Stimulated activated CD8-positive, alpha-beta memory T cell treated with anti-CD3 and anti-CD28 coated beads, Interleukin-7, amount 100 ng/mL, for 1 hour (primary cell): ENCODE results near the gene PRIM2.
"Not testable (repeated sequence)": the region's sequence is repeated elsewhere in the genome, so short reads cannot be mapped to it uniquely, and the experiment has no call there.

Source experiments
- DNase-seq, 2 donors: peaks; one replicate each; pipeline ENCODE4 v3.0.0-alpha.2; 2020; ENCODE audit warnings: low read depth in 2 of 2

Gene PRIM2

DNA sequence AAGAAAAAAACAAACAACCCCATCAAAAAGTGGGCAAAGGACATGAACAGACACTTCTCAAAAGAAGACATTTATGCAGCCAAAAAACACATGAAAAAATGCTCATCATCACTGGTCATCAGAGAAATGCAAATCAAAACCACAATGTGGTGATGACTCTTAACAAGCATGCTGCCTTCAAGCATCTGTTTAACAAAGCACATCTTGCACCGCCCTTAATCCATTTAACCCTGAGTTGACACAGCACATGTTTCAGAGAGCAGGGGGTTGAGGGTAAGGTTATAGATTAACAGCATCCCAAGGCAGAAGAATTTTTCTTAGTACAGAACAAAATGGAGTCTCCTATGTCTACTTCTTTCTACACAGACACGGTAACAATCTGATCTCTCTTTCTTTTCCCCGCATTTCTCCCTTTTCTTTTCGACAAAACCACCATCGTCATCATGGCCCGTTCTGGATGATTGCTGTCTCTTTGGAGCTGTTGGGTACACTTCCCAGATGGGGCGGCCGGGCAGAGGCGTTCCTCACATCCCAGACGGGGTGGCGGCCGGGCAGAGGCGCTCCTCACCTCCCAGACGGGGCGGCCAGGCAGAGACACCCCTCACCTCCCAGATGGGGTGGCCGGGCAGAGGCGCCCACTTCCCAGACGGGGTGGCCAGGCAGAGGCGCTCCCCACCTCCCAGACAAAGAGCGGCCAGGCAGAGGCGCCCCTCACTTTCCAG, 7.2 kb upstream of the PRIM2 start:
- DNase-seq: not testable (repeated sequence)

- DNase-seq: no peak
Measured at GRCh38 chr6:57310817-57311157, 6.6 kb upstream of the PRIM2 start.

- not testable (repeated sequence) for DNase-seq
Measured at GRCh38 chr6:57311300-57312003, 6.0 kb upstream of the PRIM2 start.

DNA sequence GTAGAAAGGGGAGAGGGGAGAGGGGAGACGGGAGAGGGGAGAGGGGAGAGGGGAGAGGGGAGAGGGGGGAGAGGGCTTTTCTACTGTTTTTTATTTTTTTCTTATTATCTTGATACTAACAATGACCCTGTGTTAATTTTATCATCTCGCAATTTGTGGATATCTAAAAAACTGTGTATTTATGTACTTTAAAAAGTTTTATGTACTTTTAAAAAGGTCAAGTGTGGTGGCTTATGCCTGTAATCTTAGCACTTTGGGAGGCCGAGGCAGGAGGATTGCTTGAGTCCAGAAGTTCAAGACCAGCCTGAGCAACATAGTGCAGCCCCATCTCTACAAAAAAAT, 5.5 kb upstream of the PRIM2 start:
- no peak for DNase-seq

DNA sequence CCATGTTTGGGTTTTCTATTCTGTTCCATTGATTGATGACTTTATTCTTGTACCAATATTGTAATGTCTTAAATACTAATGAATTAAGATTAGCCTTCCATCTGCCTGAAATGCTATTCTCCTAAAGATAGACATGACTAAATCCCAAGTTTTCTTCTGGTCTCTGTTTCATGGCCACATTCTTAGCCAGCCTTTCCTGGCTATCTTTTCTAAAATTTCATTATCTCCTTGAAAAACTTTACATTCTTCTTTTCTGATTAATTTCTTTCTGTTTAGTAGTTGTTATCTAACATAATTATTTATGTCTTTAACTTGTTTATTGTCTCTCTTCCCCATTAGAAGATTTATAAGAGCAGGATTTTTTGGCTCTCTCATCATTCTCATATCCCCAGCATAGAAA, 4.4 kb upstream of the PRIM2 start:
- DNase-seq: no peak

- no peak for DNase-seq
Measured at GRCh38 chr6:57313711-57314471, 3.5 kb upstream of the PRIM2 start.

DNA sequence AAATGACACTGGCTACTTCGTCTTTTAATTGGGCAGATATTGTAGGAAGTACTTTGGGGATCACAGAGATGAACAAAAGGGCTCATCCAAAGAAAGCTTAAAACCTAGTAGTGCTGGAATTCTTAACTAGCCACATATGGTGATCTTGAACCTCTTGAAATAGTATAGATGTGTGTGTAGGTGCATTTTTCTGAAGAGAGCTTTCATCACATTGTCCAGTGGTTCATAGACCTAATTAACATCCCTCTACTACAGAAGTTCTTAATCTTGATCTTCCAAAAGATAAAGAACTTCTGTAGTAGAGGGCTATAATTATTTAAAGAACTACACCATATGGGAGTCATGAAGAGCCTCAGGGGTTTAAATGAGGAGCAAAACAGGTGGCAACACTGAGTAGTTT, 2.3 kb upstream of the PRIM2 start:
- DNase-seq: no peak

DNA sequence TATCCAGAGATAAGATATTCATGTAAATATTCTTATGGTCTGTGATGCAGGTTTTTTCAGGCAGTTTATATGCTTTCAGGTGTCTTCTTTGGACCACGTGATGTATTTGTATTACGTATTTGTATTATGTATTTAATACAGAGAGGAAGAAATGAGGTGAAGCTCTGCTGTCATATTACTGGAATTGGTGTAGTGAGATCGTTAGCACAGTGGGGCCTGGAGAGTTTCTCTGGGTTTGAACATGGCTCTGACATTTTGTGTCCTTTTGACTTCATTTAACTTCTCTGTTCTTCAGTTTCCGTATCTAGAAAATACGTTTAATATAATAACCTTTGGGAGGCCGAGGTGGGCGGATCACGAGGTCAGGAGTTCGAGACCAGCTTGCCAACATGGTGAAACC, 1.6 kb upstream of the PRIM2 start:
- no peak for DNase-seq

DNA sequence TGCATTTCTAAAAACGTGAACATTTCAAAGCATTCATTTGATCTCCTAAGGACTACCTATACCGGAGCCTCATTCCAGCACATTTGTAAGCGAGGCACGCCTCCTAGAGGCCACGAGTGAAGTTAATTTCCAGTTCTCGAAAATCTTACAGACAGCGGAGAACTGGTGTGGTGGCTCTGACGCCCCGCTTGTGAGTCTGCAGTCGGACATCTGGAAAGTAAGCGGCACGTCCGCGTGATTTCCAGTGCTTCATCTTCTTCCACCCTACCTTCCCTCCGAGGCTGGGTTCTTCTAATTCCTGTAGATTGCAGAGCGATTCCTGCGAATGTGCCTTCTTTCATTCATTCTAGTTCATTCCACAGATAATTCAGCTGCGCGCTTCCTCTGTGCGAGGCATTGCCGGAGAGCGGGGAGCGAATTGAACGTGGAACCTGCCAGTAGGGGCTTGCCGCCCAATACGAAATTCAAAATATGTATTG, 810 bp upstream of the PRIM2 start:
- peak; percentile 56 to 58 for DNase-seq

DNA sequence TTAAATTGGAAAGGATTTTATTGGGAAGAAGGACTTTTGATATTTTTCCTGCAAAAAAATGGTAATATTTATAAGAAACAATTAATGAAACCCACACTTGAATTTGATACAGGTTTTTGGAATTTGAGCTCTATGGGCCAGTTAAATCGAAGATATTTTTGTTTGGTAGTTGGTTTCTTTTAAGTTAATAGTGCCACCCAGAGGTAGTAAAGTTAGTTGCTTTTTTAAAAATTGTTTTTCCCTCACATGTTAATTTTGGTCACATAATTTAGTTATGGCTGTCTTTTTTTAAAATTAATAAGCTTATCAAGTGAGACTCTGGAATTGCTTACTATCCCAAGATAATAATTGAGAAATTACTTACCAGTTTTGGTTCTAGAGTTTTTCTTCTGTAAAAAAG, 7.1 kb downstream of the PRIM2 start:
- DNase-seq: no peak

- DNase-seq: no peak
Measured at GRCh38 chr6:57327311-57327710, 9.9 kb downstream of the PRIM2 start.

GRCh38 chr6:57328074-57328473, 10.6 kb downstream of the PRIM2 start:
- no peak for DNase-seq

- DNase-seq: no peak
Measured at GRCh38 chr6:57329933-57330332, 12.5 kb downstream of the PRIM2 start.

DNA sequence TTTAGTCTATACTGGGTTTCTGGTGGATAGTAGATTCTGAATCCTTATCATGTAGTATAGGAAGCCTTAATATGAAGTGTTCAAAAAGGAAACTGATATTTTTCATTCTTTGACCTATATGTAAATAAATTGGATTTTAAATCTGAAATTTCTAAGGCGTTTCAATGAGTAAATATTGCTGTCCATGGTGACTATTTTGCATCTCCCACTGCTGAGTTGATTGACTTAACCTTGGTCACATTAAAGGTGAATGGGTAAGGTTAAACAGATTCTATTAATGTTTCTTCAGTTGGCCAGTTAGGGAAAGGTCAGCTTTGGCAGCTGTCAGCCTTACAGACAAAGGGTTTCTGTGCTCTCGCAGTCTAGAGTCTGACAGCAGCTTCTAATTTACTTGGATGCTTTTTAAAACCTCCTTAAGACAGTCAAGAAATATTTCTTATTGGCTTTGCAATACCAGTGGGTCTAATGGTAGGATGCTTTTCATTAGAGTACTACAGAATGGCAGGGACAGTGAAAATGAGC, 24.8 kb downstream of the PRIM2 start:
- no peak for DNase-seq

- DNase-seq: not testable (repeated sequence)
Measured at GRCh38 chr6:57343342-57343741, 25.9 kb downstream of the PRIM2 start.

DNA sequence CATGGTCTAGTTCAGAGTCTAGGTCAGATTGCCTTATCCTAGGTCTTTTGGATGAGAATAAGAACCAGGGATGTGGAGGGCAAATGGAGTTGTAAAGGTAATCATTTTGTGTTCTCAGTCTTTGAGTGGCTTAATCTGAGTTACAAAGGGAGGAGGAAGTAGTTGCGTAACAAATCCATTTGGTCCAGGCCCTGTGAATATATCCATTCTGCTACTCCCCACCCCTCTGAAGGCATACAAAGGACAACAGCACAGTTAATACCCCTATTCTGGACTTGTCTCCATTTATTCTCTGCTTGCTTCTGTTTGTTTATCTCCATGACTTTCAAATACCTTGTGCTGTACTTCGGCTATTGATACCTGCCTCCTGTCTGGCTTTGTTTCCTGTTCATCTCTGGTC, 29.3 kb downstream of the PRIM2 start:
- not testable (repeated sequence) for DNase-seq

GRCh38 chr6:57347597-57347996, 30.2 kb downstream of the PRIM2 start:
- not testable (repeated sequence) for DNase-seq

DNA sequence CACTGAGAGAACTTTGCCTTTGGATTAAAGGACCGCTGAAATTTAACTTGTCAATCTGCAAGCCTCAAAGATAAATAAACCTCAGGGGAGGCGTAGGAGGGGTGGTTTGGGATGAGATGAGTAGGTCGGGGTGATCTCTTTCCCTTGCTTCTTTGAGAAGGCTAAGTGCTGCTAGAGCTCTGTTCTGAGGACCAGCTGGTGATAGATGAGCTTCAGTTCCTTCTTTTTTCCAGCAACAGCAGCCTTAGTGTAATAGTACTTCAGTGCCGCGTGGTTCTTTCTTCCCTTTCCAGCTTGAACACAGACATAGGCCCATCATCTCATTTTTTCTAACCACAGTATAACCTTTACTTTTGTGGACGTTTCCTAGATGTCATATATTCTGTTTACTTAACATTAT, 33.0 kb downstream of the PRIM2 start:
- DNase-seq: not testable (repeated sequence)

GRCh38 chr6:57352596-57352995, 35.2 kb downstream of the PRIM2 start:
- not testable (repeated sequence) for DNase-seq

DNA sequence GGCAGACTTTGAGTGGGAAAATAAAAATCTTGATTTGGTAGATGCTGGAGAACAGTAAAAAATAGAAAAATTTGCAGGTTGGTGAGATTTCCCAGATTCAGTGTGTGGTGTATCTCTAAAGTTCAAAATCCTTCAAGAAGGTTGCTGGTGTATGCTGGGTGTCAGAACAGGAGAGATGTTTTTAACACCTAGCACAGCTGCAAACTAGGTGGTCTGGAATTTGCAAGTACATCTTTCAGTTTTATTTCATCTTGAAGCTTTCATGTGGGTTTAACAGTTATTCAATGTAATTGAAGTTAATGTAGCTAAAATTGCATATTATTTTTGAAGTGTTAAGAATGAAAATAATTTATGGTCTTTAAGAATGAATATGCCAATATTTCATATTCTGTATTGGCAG, 40.9 kb downstream of the PRIM2 start:
- DNase-seq: not testable (repeated sequence)

GRCh38 chr6:57359766-57360165, 42.3 kb downstream of the PRIM2 start:
- not testable (repeated sequence) for DNase-seq

GRCh38 chr6:57362340-57362739, 44.9 kb downstream of the PRIM2 start:
- DNase-seq: not testable (repeated sequence)
